HG02623 (cell line): ENCODE results near the gene MAJIN.

Experiments
- ATAC-seq: cut with Tn5 transposase; IDR thresholded peaks from one replicate; pipeline ENCODE4 v1.9.1; 2021; ENCODE audit warnings: moderate library complexity; ENCODE audit not compliant: unreplicated experiment

MAJIN gene

GRCh38 chr11:64893194-64894069 lies 78.5 kb downstream of the MAJIN start:
- ATAC-seq, result no peak

- no peak for ATAC-seq
These were observed 79.1 kb downstream of the MAJIN start for GRCh38 chr11:64892838-64893193.

GRCh38 chr11:64892411-64892831 lies 79.5 kb downstream of the MAJIN start:
- no peak for ATAC-seq

- ATAC-seq, result no peak
These were observed 80.0 kb downstream of the MAJIN start for GRCh38 chr11:64891880-64892279.

- no peak for ATAC-seq
These were observed 80.6 kb downstream of the MAJIN start for GRCh38 chr11:64891215-64891848.

- no peak for ATAC-seq
These were observed 81.4 kb downstream of the MAJIN start for GRCh38 chr11:64890522-64890939.

GRCh38 chr11:64888729-64889511 lies 83.0 kb downstream of the MAJIN start:
- no peak for ATAC-seq

- no peak for ATAC-seq
These were observed 83.5 kb downstream of the MAJIN start for GRCh38 chr11:64888406-64888728.
